ENCODE data around the gene MAN2B1. TPM values are rescaled to one million over a fixed set of nuclear protein-coding genes. Genes with fewer than 3 reads are reported as not detected.

The MAN2B1 gene
- total RNA-seq, 1 experiment from 2014 or later = 48.2 TPM

DNA sequence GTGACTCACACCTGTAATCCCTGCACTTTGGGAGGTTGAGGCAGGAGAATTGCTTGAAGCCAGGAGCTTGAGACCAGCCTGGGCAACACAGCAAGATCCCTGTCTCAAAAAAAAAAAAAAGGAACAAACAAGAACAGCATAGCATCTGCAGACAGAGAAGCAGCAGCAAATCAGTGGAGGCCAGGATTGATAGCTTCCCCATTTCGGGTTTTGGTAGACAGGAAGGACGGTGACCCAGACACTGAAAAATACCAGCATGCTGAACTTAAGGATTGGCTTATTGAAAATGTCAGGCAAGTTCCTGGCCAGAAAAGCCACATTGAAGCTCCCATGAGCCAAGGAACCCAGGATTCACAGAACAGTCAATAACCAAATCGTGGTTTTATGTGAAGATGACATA, 58.9 kb downstream of the MAN2B1 start:
- Histone ChIP-seq H3F3A (ENCODE audit: insufficient read depth, low read depth) (peaks cover 10% of the 10 kb centered on the region), H3K9me2 (ENCODE audit: insufficient read depth) (no peaks in the 10 kb centered on the region), H4K20me1 (ENCODE audit: insufficient read depth) (peaks cover 7% of the 10 kb centered on the region; the same call in 1 of the 2 replicates), H3K36me3 (ENCODE audit: low read depth) (0 out of 2 replicates have a peak, but pooled peaks cover 8% of the 10 kb centered on the region), H3K27ac (no peak overlapping the region), H3K79me2 (ENCODE audit: low read depth) (peaks cover 30% of the 10 kb centered on the region), H3K27me3 (ENCODE audit: insufficient read depth, low read depth) (no peaks in the 10 kb centered on the region), H3K4me2 (no peak overlapping the region), H3K4me1 (replicated peaks; ENCODE audit: insufficient read depth) (peaks cover 8% of the 10 kb centered on the region; the same call in 1 of the 2 replicates), H3K9me3 (ENCODE audit: insufficient read depth, low read depth) (no peaks in the 10 kb centered on the region), H2AFZ (no peak overlapping the region), H3K4me3 (no peak overlapping the region)
- TF ChIP-seq EZH2 (IDR thresholded peaks at IDR 0.05; ENCODE audit: low read depth) (no peak), CTCF (conservative IDR thresholded peaks at IDR 0.05) (no peak)
- intact Hi-C loops (cut with micrococcal nuclease; ENCODE audit: unreplicated experiment) = no loop called here
- DNase-seq = no peak
- no TSS peak for BruUV-seq (replicated peaks)
- ChIA-PET CTCF (no interaction called here), POLR2A (ENCODE audit: unreplicated experiment) (no interaction called here)

DNA sequence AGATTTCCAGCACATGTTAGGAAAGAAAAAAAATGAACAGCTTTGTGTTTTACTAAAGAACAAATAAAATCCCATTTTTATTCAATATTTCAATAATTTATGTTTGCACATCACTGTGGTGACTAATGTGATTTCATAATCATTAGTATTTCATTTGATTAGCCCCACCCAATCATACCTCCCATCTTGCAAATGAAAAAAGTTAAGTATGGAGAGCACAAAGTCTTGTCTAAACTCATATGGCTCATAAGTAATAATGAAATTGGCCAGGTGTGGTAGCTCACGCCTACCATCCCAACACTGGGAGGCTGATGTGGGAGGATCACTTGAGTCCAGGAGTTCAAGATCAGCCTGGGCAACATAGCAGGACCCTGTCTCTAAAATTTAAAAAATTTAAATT, 59.7 kb downstream of the MAN2B1 start:
- Histone ChIP-seq H3K4me2 (no peak overlapping the region), H3K4me3 (no peak overlapping the region), H4K20me1 (ENCODE audit: insufficient read depth) (peaks cover 4% of the 10 kb centered on the region; the same call in 1 of the 2 replicates), H3K9me3 (ENCODE audit: insufficient read depth, low read depth) (no peaks in the 10 kb centered on the region), H2AFZ (no peak overlapping the region), H3K79me2 (ENCODE audit: low read depth) (peaks cover 22% of the 10 kb centered on the region), H3K4me1 (replicated peaks; ENCODE audit: insufficient read depth) (peaks cover 8% of the 10 kb centered on the region; the same call in 1 of the 2 replicates), H3K36me3 (ENCODE audit: low read depth) (0 out of 2 replicates have a peak, but pooled peaks cover 6% of the 10 kb centered on the region), H3F3A (ENCODE audit: insufficient read depth, low read depth) (peaks cover 7% of the 10 kb centered on the region), H3K9me2 (ENCODE audit: insufficient read depth) (no peaks in the 10 kb centered on the region), H3K27ac (no peak overlapping the region), H3K27me3 (ENCODE audit: insufficient read depth, low read depth) (no peaks in the 10 kb centered on the region)
- ChIA-PET CTCF (no interaction called here), POLR2A (ENCODE audit: unreplicated experiment) (no interaction called here)
- intact Hi-C loops (cut with micrococcal nuclease; ENCODE audit: unreplicated experiment) = no loop called here
- no TSS peak for BruUV-seq (replicated peaks)
- peak in 1 of 2 experiments; percentile 49 for DNase-seq
- TF ChIP-seq CTCF (conservative IDR thresholded peaks at IDR 0.05) = no peak
- no peak for TF ChIP-seq EZH2 (IDR thresholded peaks at IDR 0.05; ENCODE audit: low read depth)

- Histone ChIP-seq H3K4me3 (no peak overlapping the region), H4K20me1 (ENCODE audit: insufficient read depth) (no peaks in the 10 kb centered on the region), H2AFZ (no peak overlapping the region), H3K4me2 (no peak overlapping the region), H3K4me1 (replicated peaks; ENCODE audit: insufficient read depth) (no peaks in the 10 kb centered on the region), H3K36me3 (ENCODE audit: low read depth) (0 out of 2 replicates have a peak, but pooled peaks cover 9% of the 10 kb centered on the region), H3K27ac (no peak overlapping the region), H3K27me3 (ENCODE audit: insufficient read depth, low read depth) (no peaks in the 10 kb centered on the region), H3K79me2 (ENCODE audit: low read depth) (no peaks in the 10 kb centered on the region), H3K9me3 (ENCODE audit: insufficient read depth, low read depth) (no peaks in the 10 kb centered on the region), H3K9me2 (ENCODE audit: insufficient read depth) (no peaks in the 10 kb centered on the region), H3F3A (ENCODE audit: insufficient read depth, low read depth) (no peaks in the 10 kb centered on the region)
- no TSS peak for BruUV-seq (replicated peaks)
- intact Hi-C loops (cut with micrococcal nuclease; ENCODE audit: unreplicated experiment) = no loop called here
- POLR2A ChIA-PET (ENCODE audit: unreplicated experiment) = no interaction called here
- no peak for DNase-seq
- CTCF ChIA-PET = interaction anchor here (0.7 kb wide), 1 partner anchor 44 kb away, joined by 3 read pairs; no protein-coding TSS in a partner anchor
- TF ChIP-seq EZH2 (IDR thresholded peaks at IDR 0.05; ENCODE audit: low read depth) (no peak), CTCF (conservative IDR thresholded peaks at IDR 0.05) (no peak)
Observed at GRCh38 chr19:12603714-12604113, 62.8 kb downstream of the MAN2B1 start.

Data from PC-9 (cell line).